GM19099 (cell line): ENCODE data around the gene RASSF1.

ENCODE experiments used
- POLR2A ChIP-seq: IDR thresholded peaks from 3 replicates; pipeline ENCODE4 v1.6.1; 2011; ENCODE audit warnings: low read depth; ENCODE audit not compliant: insufficient read length; ENCODE audit errors: extremely low read depth

Gene RASSF1

DNA sequence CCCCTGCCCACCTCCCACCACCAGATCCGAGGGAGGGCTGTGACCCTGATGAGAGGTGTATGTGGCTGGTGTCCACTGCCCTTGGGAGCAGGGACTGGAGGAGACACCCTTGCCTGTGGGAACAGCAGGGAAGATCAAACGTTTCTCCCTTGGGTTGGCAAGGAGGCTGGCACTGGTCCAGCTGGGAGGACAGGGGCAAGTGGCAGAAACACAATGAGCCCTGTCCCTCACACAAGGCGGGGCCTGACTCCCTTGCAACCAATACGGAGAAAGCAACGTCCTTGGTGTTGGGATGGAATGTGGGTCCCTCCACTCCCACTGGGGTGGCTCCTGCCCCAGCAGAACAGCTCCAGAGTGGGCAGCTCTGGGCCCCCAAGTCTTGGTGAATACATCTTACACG, 23.3 kb downstream of the RASSF1 start:
- no peak for TF ChIP-seq POLR2A

DNA sequence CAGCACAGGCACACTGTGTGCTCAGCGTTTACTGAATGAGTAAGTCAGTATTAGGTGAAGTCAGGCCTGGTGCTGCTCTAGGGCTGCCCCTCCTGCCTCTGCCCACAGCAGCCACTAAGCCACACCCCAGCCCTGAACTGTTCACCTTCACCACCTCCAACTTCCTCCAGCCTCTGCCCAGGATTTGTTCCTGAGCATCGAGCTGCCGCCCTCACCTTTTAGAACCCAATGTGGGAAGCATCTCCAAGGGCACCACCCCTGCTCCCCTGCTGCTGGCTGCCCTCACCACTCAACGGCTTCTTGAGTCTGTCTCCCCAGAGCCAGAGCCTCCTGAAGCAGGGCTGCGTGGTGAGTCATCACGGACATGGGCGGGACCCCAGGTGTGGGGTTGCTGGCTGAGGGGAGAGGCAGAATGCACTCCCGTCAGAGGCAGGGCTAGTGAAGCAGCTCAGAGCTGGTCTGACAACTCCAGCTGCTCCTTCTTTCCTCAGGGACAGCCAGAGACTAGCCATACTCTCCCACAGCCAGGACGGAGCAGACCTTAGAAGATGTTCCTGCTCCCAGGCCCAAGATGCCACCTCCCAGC, 23.9 kb downstream of the RASSF1 start:
- TF ChIP-seq POLR2A = no peak

DNA sequence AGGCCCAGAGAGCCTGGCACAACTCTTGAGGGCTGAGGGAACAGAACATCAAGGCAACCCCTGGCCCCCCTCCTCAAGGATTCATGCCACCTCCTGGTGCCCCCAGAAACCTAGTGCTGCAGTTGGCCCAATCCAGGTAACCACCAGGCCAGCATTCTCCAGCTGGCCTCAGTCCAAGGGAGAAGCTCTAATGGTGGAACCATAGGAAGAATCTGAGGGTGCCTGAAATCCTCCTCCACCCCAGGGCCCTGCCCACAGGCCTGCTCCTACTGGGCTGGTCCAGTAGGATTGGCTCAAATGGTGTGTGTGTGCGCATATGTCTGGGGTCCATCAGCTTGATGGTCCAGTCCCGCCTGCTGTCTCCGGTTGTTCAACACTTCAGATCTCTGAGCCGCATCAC, 25.8 kb downstream of the RASSF1 start:
- TF ChIP-seq POLR2A = no peak

DNA sequence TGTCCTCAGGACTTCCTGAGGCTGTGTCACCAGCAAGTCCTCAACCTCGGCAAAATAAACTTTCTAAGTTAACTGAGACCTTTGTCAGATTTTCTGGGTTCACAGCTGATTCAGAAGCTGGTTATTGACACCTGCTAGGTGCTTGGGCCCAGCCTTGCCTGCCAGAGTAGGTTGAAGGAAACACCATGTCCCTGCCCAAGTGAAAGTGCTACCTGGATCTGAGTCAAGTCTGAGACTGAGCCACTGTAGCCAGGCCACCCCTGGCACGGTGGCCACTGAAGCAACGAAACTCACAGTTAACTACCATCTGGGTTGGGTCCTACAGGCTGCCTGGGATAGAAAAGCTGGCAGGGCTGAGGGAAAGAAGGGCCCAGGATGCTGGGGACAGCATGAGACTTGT, 26.3 kb downstream of the RASSF1 start:
- TF ChIP-seq POLR2A = no peak

DNA sequence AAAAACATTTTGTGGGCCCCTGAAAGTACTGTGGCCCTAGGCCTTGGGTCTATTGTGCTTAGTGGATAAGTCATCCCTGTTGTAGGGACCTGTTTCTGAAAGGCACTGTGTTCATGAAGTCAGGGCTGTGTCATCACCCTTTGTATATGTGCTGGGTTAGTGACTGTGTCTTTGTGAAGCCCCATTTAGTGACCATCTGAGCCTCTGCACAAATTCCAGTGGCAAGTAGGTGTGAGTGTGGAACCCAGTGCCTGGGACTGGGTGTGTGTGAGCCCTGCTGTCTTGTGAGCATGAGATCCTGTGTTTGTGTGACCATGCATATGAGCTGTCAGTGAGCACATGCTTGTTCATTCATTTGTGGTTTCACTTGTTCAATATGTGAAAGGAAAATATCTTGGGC, 36.0 kb downstream of the RASSF1 start:
- TF ChIP-seq POLR2A = no peak

DNA sequence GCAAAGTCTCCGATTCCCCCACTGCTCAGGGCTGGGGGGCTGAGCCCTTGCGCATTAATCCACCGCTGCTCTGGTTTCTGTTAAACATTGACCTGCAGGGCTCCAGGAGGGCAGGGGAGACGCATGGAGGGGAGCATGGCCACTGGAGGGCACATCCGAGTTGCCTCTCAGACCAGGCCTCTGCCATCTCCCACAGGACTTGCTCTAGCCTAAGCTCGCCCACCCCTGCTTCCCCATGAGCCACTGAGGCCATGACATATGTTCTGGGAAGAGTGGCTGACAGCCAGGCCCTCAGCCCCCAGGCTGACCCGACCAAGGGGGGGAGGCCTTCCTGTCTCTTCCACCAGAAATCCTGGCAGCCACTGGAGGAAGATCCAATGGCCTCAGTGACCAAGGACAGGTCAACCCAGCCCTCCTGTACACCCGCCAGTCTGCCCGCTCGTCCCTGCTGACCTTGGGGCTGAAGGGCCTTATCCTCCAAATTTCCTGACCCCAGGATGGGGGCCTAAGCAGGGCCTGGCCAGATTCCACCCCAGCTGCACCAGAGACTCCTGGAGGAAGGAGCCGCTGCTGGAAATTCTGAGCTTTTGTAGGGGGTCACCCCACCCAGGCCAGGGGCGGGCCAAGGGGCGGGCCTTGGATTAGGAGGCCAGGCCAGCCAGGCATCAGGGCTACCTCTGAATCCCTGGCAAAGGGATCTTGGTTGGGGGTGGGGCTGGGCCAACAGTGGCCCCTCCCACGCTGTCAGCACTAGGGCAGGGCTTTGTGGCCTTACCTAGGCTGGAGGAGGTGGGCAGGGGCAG, 37.4 kb downstream of the RASSF1 start, which contains the start of gene HYAL1:
HYAL1 (minus strand) TSS at position 562 of the 803 bp plus-strand sequence. CDS start 618 bp downstream, outside the sequence.
- TF ChIP-seq POLR2A = no peak

DNA sequence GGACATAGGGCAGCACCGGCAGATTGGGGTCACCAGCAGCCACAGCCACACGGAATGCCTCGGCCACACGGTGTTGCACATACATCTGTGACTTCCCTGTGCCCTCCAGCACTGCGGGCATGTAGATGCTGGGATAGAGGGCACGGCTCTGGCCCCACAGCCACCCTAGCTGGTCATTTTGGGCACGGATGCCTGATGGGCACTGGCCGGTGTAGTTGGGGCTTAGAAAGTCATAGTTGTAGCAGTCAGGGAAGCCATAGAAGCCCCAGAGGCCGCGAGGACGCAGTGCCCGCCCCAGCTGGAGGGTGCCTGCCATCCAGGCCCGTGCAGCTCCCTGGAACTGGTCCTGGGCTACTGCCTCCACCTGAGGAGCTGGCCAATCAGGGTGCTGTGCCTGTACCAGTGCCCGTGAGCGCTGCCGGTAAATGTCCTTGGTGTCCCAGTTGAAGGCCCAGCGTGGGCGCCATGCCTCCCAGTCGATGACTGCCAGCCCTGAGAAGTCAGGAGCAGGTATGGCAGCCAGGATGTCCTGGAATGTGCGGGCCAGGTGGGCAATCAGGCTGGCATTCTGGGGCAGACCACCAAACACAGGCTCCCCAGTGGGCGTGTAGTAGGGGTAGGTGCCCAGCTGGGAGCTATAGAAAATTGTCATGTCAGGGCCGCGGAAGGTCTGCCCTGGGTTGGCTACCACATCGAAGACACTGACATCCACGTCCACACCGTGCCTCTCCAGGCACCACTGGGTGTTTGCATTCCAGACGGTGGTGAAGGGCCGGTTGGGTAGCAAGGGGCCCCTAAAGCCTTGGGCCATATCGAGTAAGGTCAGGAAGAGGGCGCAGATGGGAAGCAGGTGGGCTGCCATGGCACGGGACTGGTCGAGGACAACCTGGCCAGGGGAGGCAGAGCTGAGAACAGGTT, 38.3 kb downstream of the RASSF1 start:
- no peak for TF ChIP-seq POLR2A

DNA sequence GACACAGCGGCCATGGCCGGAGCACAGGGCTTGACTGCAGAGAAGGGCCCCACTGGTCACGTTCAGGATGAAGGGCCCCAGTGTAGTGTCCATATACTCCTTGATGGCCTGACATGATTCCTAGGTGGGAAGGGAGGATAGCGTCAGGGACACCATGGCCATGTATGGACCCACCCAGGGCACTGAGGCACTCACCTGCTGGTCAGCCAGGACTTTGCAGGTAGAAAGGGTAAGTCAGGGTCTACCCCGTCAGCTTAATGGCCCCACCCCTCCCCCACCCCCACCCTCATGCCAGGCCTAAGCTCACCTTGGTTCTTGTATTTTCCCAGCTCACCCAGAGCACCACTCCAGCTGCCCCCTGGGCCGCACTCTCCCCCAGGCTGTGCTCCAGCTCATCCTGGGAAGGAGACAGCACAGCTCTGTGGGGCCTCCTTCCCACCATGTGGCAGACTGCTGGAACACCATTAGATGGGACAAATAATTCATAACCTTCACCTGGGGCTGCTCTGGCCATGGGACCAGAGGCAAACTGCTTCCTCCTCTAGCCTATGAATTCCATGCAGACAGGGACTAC, 39.9 kb downstream of the RASSF1 start:
- TF ChIP-seq POLR2A = no peak

DNA sequence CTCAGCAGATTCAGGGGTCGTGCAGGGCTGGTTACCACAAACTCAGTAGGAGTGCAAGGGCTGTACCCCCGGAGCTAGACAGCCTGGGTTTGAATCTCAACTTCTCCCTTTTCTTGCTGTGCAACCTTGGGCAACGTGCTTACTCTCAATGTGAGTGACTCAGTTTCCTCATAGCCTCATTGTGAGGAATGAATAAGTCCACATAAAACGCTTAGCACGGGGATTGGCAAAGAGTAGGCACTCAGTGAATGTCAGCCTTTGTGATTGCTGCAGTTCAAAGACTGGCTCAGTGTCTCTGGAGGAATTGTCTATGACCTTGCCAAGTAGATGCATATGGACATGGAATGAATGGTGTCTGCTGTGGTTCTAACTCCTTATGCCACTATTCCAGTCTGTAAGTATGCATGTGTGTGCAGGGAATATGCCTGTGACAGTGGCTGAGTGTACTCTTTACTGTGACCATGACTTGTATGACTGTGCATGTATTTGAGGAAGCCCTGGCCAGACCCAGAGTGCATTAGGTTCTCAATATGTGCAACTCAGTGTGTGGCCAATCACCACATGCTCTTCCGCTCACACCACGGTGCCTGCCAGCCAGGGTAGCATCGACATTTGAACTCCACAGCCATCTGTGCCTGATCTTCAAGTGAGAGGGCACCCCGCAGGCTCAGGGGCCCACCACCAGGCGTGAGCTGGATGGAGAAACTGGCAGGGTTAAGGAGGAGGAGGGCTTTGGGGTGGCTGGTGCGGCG, 40.5 kb downstream of the RASSF1 start:
- no peak for TF ChIP-seq POLR2A

DNA sequence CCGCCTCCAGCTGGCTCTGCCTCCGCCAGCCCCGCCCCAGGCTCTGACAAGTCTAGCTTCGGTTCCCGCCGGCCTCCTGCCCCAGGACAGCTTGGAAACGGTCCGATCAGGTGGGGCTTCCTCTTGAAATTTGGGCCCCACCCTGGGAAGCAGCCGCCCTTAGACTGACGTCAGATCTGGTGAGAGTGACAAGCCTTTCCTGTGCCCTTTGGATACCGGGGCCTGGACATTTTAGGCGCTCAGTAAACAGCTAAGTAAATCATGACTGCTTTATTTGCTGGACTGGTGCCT, 41.1 kb downstream of the RASSF1 start:
- TF ChIP-seq POLR2A = no peak

DNA sequence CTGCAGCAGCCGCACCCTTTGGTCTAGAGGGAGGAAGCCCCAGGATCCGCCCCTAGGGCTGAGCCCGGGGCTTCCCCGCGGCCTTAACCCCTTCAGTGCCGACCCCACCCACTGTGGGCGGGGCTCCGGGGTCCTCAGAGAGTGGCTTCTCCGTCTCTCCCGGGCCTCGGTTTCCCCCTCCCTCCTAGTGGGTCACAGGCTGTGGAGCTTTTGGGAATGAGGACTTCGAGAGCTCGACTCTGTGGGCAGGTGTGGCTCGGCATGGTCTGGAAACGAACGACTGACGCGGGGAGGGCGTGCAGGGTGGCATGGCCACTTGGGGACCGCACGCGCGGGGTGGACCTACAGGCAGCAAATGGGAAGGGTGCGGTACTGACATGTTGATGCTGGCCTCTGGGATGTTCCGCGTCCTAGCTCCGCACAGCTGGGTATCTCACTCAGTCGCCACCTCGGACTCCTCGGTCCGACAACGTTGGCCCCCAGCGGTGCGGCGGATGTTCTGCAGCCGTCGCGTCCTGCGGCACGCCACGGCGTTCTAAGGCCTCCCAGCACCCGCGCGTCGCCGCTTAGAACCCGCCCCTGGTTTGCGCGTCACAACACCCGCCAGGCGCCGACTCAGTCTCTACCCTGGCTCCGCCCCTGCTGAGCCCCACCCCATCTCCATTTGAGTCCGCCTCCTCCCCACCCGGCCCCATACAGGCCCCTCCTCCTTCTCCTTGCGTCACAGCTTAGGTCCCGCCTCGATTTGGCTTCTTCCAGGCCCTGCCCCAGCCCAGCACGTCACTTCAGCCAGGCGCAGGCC, 41.6 kb downstream of the RASSF1 start, which contains the start of the genes HYAL3 and NAA80:
HYAL3 (minus strand) TSS at position 570 of the 802 bp plus-strand sequence. CDS start 3,803 bp downstream, outside the sequence.
NAA80 (minus strand) TSS at position 570 of the 802 bp plus-strand sequence. CDS start 1,942 bp downstream, outside the sequence.
- peak; percentile 86 for TF ChIP-seq POLR2A

DNA sequence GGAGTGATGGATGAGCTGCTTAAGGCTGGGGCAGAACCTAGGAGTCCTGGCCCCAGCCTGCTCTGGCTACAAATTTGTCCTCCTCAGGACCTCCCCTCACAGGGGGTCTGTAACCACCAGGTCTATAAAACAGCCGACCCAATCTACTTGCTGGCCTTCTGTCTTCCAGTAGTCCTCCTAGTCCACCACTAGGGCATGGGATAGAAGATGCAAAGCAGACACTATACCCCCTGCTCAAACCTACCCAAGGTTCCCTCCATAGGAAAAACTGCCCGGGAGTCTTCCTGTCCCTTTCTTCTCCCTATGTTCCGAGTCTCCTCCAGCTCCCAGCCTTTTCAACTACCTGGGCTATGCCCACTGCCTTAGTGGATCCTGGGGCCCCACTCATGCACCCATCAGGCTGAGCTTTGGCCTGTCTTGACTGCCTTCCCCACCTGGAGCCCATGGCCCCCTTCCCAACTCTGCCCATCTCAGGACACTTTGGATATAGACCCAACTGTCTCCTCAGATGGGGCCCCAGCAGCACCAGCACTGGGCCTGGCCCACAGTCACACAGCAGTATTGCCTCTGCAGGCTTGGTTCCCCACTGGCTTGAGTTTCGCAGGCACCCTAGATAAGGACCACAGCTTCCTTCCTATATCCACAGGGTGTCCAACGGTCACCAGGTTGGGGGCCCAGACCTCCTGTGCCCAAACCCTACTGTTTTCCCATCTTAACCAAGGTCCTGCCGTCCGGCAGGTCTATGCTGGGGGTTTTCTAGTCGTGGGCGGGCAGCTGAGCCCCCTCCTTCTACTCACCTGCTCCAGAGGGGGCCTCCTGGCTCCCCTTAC, 42.5 kb downstream of the RASSF1 start:
- no peak for TF ChIP-seq POLR2A

DNA sequence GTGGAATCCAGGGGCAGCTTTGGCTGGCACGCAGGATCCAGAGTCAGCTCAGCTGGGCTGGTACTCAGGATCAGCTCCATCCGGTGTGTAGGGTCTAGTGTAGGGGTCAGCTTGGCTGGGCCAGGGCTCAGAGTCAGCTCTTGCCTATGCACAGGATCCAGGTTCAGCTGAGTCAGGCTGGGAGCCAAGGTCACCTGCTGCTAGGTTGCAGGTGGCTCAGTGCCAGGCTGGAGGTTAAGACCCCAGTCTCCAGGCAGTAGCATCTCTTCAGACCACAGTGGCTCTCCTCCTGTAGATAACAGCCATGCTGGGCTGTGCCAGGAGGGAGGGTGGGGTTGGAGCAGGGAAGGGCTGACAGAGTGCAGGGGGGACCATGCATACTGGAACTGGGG, 43.3 kb downstream of the RASSF1 start:
- TF ChIP-seq POLR2A = no peak
